Mesothelial cell of epicardium (in vitro differentiated cells): ENCODE measurements around the gene NACA. TPM values are rescaled to one million over a fixed set of nuclear protein-coding genes. Genes with fewer than 3 reads are reported as not detected.
"Not testable (repeated sequence)": the region's sequence is repeated elsewhere in the genome, so short reads cannot be mapped to it uniquely, and the experiment has no call there.

ENCODE experiments used
- DNase-seq, 2 experiments: peaks; one replicate each; pipeline ENCODE4 v3.0.0; 2021; ENCODE audit warnings: low spot score in 2 of 2; ENCODE audit not compliant: unreplicated experiment in 2 of 2
- H3K27ac Mint-ChIP-seq: 2 replicates; pipeline ENCODE4 v1.8.0; 2021; ENCODE audit warnings: mixed read lengths
- H3K27me3 Mint-ChIP-seq: 2 replicates; pipeline ENCODE4 v1.8.0; 2021; ENCODE audit warnings: low read depth, mixed read lengths
- H3K36me3 Mint-ChIP-seq: 2 replicates; pipeline ENCODE4 v1.8.0; 2021; ENCODE audit warnings: mixed read lengths
- H3K4me1 Mint-ChIP-seq: 2 replicates; pipeline ENCODE4 v1.8.0; 2021; ENCODE audit warnings: mixed read lengths
- H3K4me3 Mint-ChIP-seq: 2 replicates; pipeline ENCODE4 v1.8.0; 2021; ENCODE audit warnings: mild to moderate bottlenecking, moderate library complexity, mixed read lengths
- H3K9me3 Mint-ChIP-seq: 2 replicates; pipeline ENCODE4 v1.8.0; 2021; ENCODE audit warnings: mixed read lengths
- CTCF ChIP-seq: fragments of 200-600 bp; sonication (generic); IDR thresholded peaks from one replicate; pipeline ENCODE4 v1.5.0; 2021; ENCODE audit warnings: antibody characterized with exemption; ENCODE audit not compliant: unreplicated experiment
- total RNA-seq: library from RNA; stranded (reverse); gene quantifications from 3 replicates; pipeline ENCODE4 v1.2.1, GENCODE V29; 2021

NACA gene
- total RNA-seq, 1 donor from 2014 or later: 919 TPM

- no peak overlapping the region for H3K27ac Mint-ChIP-seq
- peaks cover 1% of the 10 kb centered on the region for H3K27me3 Mint-ChIP-seq
Observed at GRCh38 chr12:56763753-56764657, 38.9 kb upstream of the NACA start.

GRCh38 chr12:56761812-56762211, 36.7 kb upstream of the NACA start:
- Mint-ChIP-seq H3K4me3 (no peak overlapping the region), H3K27me3 (peaks cover 1% of the 10 kb centered on the region)
- DNase-seq: no peak

More at GRCh38 chr12:56763753-56764657, 38.9 kb upstream of the NACA start:
- no peak for TF ChIP-seq CTCF
- Mint-ChIP-seq H3K9me3 (peaks cover 7% of the 10 kb centered on the region), H3K36me3 (no peaks in the 10 kb centered on the region), H3K4me3 (no peak overlapping the region), H3K4me1 (no peaks in the 10 kb centered on the region)
- DNase-seq: no peak

GRCh38 chr12:56760460-56760859, 35.4 kb upstream of the NACA start:
- H3K4me1 Mint-ChIP-seq: no peaks in the 10 kb centered on the region
- H3K9me3 Mint-ChIP-seq: peaks cover 15% of the 10 kb centered on the region
- H3K4me3 Mint-ChIP-seq: no peak overlapping the region
- no peak for TF ChIP-seq CTCF
- no peak for DNase-seq
- peaks cover 1% of the 10 kb centered on the region for H3K27me3 Mint-ChIP-seq
- H3K36me3 Mint-ChIP-seq: peaks cover 3% of the 10 kb centered on the region
- H3K27ac Mint-ChIP-seq: no peak overlapping the region

More at GRCh38 chr12:56761812-56762211, 36.7 kb upstream of the NACA start:
- no peak for TF ChIP-seq CTCF
- Mint-ChIP-seq H3K36me3 (peaks cover 3% of the 10 kb centered on the region), H3K27ac (no peak overlapping the region), H3K4me1 (no peaks in the 10 kb centered on the region), H3K9me3 (peaks cover 15% of the 10 kb centered on the region)

GRCh38 chr12:56759263-56759908, 34.3 kb upstream of the NACA start:
- Mint-ChIP-seq H3K4me1 (no peaks in the 10 kb centered on the region), H3K27me3 (peaks cover 1% of the 10 kb centered on the region), H3K9me3 (peaks cover 15% of the 10 kb centered on the region), H3K4me3 (no peak overlapping the region), H3K36me3 (peaks cover 3% of the 10 kb centered on the region), H3K27ac (no peak overlapping the region)
- no peak for TF ChIP-seq CTCF
- DNase-seq: no peak

GRCh38 chr12:56758728-56759262, 33.7 kb upstream of the NACA start:
- Mint-ChIP-seq H3K4me3 (no peak overlapping the region), H3K9me3 (peaks cover 15% of the 10 kb centered on the region), H3K4me1 (no peaks in the 10 kb centered on the region)

GRCh38 chr12:56757971-56758370, 32.9 kb upstream of the NACA start:
- not testable (repeated sequence) for H3K4me3 Mint-ChIP-seq, DNase-seq, H3K27ac Mint-ChIP-seq, H3K27me3 Mint-ChIP-seq, H3K36me3 Mint-ChIP-seq, H3K4me1 Mint-ChIP-seq
- H3K9me3 Mint-ChIP-seq: peaks cover 15% of the 10 kb centered on the region

More at GRCh38 chr12:56758728-56759262, 33.7 kb upstream of the NACA start:
- Mint-ChIP-seq H3K27me3 (peaks cover 1% of the 10 kb centered on the region), H3K36me3 (peaks cover 3% of the 10 kb centered on the region), H3K27ac (no peak overlapping the region)
- TF ChIP-seq CTCF: no peak
- no peak for DNase-seq
